Measurements from ENCODE around the gene GNA12. TPM values are rescaled to one million over a fixed set of nuclear protein-coding genes. Genes with fewer than 3 reads are reported as not detected.

GNA12 gene
- total RNA-seq, 4 donors from 2014 or later, result 17.9 to 33.3 (median 21.7) TPM

DNA sequence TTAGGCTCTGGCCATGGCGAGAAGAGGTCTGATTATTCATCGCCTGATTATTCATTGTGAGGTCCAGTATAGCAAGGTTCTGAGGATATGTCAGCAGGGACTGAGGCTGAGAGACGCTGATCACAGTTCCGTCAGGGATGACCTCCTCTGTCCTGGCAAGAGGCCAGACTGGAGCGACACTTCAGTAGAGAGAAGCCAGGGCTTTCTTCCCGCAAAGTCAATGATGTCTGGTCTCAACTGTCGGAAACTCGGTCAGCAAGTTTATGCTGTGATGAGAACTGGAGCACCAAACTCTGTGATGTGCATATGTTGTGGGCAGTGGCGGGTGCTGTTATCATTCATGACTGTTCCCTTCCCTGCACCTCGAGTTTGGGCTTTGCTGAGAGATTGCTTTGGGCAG lies 29.0 kb upstream of the GNA12 start:
- 14 to 43% methylated on average over 2 to 10 of the region's 10 CpGs for WGBS, 2 donors
- H3K36me3 ChIP-seq, result no peaks in the 10 kb centered on the region
- no peaks in the 10 kb centered on the region for H3K9me3 ChIP-seq
- H3K27me3 ChIP-seq, result no peaks in the 10 kb centered on the region
- intact Hi-C loops (cut with DNase I), result no loop called here
- H3K4me3 ChIP-seq (replicated peaks in 1 of 3), result no peak overlapping the region
- peak; percentile 42 to 68 for DNase-seq
- TF ChIP-seq, protein P1, sequence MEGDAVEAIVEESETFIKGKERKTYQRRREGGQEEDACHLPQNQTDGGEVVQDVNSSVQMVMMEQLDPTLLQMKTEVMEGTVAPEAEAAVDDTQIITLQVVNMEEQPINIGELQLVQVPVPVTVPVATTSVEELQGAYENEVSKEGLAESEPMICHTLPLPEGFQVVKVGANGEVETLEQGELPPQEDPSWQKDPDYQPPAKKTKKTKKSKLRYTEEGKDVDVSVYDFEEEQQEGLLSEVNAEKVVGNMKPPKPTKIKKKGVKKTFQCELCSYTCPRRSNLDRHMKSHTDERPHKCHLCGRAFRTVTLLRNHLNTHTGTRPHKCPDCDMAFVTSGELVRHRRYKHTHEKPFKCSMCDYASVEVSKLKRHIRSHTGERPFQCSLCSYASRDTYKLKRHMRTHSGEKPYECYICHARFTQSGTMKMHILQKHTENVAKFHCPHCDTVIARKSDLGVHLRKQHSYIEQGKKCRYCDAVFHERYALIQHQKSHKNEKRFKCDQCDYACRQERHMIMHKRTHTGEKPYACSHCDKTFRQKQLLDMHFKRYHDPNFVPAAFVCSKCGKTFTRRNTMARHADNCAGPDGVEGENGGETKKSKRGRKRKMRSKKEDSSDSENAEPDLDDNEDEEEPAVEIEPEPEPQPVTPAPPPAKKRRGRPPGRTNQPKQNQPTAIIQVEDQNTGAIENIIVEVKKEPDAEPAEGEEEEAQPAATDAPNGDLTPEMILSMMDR (IDR thresholded peaks at IDR 0.05), result no peak
- TF ChIP-seq POLR2A (IDR thresholded peaks at IDR 0.05), result no peak
- peaks cover 0 to 10% of the 10 kb centered on the region in 2 donors for H3K4me1 ChIP-seq
- H3K27ac ChIP-seq, result no peak overlapping the region

DNA sequence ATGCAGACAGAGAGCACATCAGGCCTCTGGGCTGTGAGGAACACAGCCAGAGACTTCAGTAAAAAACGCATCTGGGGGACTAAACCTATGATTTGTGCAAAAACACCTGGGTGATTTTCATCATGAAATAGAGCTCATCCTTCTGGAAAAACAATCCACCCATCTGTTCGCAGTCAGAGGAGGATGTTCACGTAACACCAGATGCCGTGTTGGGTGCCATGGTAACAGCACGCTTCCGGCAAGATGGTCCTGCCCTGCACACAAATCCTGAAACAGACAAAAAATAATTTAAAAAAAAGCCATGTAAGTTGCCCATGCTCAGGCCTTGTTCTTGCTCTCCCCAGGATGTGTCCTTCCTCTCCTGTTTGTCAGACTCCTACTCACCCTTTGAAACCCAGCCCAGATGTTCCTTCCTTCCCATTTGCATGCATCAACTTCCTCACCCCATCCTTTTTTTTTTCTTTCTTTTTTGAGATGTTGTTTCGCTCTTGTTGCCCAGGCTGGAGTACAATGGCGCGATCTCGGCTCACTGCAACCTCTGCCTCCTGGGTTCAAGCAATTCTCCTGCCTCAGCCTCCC lies 28.3 kb upstream of the GNA12 start:
- Histone ChIP-seq H3K27ac (no peak overlapping the region), H3K4me3 (replicated peaks in 1 of 3) (no peak overlapping the region), H3K4me1 (peaks cover 0 to 10% of the 10 kb centered on the region in 2 donors), H3K9me3 (no peaks in the 10 kb centered on the region), H3K36me3 (no peaks in the 10 kb centered on the region), H3K27me3 (no peaks in the 10 kb centered on the region)
- no peak for DNase-seq
- WGBS, 2 donors, result 89 to 97% methylated on average over 10 of the region's 10 CpGs
- no peak for TF ChIP-seq POLR2A (IDR thresholded peaks at IDR 0.05)
- TF ChIP-seq, protein P1 (IDR thresholded peaks at IDR 0.05), result no peak
- intact Hi-C loops (cut with DNase I), result no loop called here

DNA sequence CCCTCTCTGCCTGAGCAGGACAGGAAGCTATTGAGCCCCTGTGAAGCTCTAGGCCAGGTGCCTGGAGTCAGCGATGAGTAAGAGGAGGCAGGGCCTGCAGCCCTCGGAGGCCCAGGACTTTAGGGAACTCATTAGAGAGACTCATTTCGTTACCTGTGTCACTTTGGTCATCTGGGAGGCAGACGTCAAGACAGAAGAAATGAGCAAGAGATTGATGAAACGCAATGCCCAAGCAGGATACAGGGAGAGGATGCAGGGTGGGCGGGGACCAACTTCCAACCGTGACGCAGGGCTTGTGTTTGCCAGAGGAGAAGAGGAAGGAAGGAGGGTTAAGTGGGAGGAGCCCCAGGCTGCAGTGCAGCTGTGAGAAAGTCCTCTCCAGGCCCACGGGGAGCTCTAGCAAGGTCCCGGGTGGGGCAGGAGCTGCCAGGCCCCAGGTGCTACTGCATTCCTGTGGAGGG lies 26.4 kb upstream of the GNA12 start:
- TF ChIP-seq, protein P1 (IDR thresholded peaks at IDR 0.05), result no peak
- no peak for TF ChIP-seq POLR2A (IDR thresholded peaks at IDR 0.05)
- intact Hi-C loops (cut with DNase I), result no loop called here
- Histone ChIP-seq H3K9me3 (no peaks in the 10 kb centered on the region), H3K27me3 (no peaks in the 10 kb centered on the region), H3K27ac (no peak overlapping the region), H3K36me3 (no peaks in the 10 kb centered on the region), H3K4me1 (peaks cover 0 to 10% of the 10 kb centered on the region in 2 donors), H3K4me3 (replicated peaks in 1 of 3) (no peak overlapping the region)
- whole genome bisulfite sequencing, 2 donors, result 21 to 25% methylated on average over 10 of the region's 10 CpGs
- peak; percentile 40 to 47 for DNase-seq

DNA sequence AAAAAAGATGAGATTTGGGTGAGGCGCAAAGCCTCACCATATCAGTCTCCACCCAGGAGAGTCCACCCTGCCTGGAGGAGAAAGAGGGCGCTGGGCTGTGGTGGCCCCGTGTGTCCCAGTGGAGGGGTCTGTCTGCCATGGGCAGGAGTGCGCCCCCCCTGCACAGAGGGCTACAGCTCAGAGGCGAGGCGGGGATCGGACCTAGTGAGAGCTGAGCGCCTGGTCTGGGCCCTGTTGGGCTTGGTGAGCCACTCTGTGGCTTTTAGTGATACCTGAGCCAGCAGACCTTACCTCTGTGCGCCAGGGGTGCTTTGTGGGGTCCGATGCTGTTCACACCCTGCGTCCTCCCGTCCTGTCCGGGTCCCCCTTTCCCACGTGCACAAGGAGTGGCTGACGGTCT lies 25.9 kb upstream of the GNA12 start:
- DNase-seq, result no peak
- no peaks in the 10 kb centered on the region for H3K9me3 ChIP-seq
- peaks cover 0 to 10% of the 10 kb centered on the region in 2 donors for H3K4me1 ChIP-seq
- 84 to 87% methylated on average over 11 to 14 of the region's 15 CpGs for WGBS, 2 donors
- TF ChIP-seq, protein P1 (IDR thresholded peaks at IDR 0.05), result no peak
- TF ChIP-seq POLR2A (IDR thresholded peaks at IDR 0.05), result no peak
- no peak overlapping the region for H3K4me3 ChIP-seq (replicated peaks in 1 of 3)
- intact Hi-C loops (cut with DNase I), result loop anchor here (10.0 kb wide), 1 partner anchor 285 kb away; no protein-coding TSS in a partner anchor
- H3K27me3 ChIP-seq, result no peaks in the 10 kb centered on the region
- no peak overlapping the region for H3K27ac ChIP-seq
- no peaks in the 10 kb centered on the region for H3K36me3 ChIP-seq

DNA sequence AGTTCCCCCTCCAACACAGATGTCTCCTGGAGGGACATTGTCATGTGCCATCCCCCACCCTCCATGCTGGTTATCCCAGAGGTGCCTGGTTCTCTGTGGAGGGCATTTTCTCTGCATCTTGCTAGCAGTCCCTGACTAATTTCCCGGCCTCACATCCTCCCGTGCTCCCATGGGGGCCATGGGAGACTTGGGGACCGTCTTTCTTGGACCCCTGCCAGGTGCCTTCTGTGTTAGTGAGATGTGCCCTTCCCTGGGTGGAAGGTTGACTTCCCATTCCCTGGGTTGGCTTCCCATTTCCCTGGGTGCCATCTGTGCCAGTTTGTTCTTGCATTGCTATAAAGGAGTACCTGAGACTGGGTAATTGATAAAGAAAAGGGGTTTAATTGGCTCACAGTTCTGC lies 22.5 kb upstream of the GNA12 start:
- intact Hi-C loops (cut with DNase I), result loop anchor here (10.0 kb wide), 1 partner anchor 288 kb away; no protein-coding TSS in a partner anchor
- WGBS, 2 donors, result 64% methylated on average over 3 of the region's 3 CpGs
- no peaks in the 10 kb centered on the region for H3K9me3 ChIP-seq
- no peak overlapping the region for H3K27ac ChIP-seq
- no peaks in the 10 kb centered on the region for H3K27me3 ChIP-seq
- H3K4me3 ChIP-seq (replicated peaks in 1 of 3), result no peak overlapping the region
- H3K4me1 ChIP-seq, result peaks cover 0 to 20% of the 10 kb centered on the region in 2 donors
- no peaks in the 10 kb centered on the region for H3K36me3 ChIP-seq
- TF ChIP-seq POLR2A (IDR thresholded peaks at IDR 0.05), result no peak
- TF ChIP-seq, protein P1 (IDR thresholded peaks at IDR 0.05), result no peak
- DNase-seq, result no peak

All from thyroid gland (tissue), 4 donors.